ENCODE results near the gene SLC22A12. TPM values are rescaled to one million over a fixed set of nuclear protein-coding genes. Genes with fewer than 3 reads are reported as not detected.
"Not testable (repeated sequence)": the region's sequence is repeated elsewhere in the genome, so short reads cannot be mapped to it uniquely, and the experiment has no call there.

Gene SLC22A12
- not detected for total RNA-seq

DNA sequence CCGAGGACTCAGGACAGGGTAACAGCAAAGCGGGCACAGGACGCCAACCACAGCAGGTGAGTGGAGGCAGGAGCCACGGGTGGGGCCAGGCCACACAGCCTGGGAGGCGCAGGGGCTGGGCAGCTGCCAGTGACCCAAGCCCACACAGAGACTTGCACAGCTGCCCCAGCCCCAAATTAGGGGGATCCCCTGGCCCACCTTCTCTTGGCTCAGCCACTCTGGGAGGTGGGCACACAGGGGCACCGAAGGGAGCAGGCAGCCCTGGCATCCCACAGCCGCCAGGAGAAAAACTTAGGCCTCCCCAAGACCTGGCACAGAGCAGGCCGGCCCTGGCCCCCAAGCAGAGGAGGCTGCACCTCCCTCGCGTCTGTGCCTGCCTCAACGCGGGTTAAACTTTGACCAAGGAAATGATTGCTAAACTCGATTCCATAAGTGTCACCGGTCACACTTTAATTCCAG lies at the start of gene SLC22A12:
TSS of gene SLC22A12 (plus strand) at position 458 of the 459 bp plus-strand sequence. CDS start 337 bp downstream, outside the sequence.
- DNase-seq: no peak

- DNase-seq: peak; percentile 27
Measured at GRCh38 chr11:64542172-64543125, 48.6 kb upstream of the SLC22A12 start.

DNA sequence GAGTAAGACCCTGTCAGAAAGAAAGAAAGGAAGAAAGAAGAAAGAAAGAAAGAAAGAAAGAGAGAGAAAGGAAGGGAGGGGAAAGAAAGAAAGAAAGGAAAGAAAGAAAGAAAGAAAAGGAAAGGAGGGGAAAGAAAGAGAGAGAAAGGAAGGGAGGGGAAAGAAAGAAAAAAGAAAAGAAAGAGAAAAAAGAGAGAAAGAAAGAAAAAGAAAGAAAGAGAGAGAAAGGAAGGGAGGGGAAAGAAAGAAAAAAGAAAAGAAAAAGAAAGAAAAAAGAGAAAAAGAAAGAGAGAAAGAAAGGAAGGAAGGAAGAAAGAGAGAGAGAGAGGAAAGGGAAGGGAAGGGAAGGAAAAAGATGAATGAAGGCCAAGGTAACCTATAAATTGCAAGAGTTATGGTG lies 47.2 kb upstream of the SLC22A12 start:
- no peak for DNase-seq

- DNase-seq: no peak
Measured at GRCh38 chr11:64544616-64545296, 46.3 kb upstream of the SLC22A12 start.

DNA sequence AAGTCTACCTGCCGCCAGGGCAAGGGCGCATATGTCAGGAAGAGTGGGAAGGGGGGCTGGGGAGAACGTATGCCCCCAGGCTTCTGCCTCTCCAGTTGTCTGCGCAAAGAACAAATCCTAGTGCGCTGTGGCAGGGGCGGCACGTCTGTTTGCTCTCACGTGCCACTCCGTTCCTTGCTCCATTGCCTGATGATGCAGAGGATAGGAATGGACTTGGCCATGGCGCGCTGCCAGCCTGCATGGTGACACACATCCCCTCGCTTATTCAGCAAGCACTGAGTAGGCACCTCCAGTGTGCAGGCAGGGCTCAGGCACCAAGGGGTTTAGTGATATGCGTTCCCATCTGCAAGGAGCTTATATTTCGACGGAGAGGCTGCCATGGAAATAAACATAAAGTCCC lies 45.4 kb upstream of the SLC22A12 start:
- DNase-seq: no peak

- no peak for DNase-seq
Measured at GRCh38 chr11:64546176-64546575, 44.8 kb upstream of the SLC22A12 start.

DNA sequence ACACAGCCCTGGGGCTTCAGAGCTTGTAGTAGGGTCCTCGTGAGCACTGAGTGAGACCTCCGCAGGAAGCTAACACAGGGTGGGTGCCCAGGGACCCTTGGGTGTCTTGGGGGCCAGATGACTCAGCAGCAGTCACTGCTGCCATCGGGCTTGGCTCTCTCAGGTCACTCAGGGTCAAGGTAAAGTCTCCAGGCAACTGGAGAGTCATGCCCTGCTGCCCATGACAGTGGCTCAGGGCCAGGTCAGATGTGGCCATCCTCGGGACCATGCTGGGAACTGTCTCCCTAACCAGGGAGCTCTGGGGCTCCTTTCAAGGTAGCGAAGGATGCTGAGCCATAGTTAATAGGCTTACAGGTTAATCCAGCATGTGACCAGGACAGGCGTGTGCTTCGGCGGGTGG lies 44.4 kb upstream of the SLC22A12 start:
- no peak for DNase-seq

DNA sequence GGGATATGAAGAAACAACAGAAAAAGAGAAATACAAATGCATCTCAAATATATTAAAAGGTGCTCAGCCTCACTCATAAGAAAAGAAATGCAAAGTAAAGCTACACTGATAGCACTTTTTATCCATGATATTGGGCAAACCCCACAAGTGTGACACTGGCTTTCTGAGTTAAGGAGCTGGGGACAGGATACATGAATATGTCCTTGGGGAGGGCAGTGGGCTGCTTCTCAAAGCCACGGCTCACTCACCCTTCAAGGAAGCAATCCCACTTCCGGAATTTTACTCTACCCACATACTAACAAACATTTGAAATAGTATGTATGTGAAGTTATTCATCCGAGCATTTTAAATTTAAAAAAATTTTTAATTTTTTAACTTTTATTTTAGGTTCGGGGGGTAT lies 41.1 kb upstream of the SLC22A12 start:
- no peak for DNase-seq

- DNase-seq: peak; percentile 74
Measured at GRCh38 chr11:64553554-64554201, 37.3 kb upstream of the SLC22A12 start.

GRCh38 chr11:64556044-64556720 lies 34.8 kb upstream of the SLC22A12 start:
- DNase-seq: no peak

- DNase-seq: no peak
Measured at GRCh38 chr11:64556721-64557250, 34.2 kb upstream of the SLC22A12 start.

GRCh38 chr11:64558065-64558745 lies 32.8 kb upstream of the SLC22A12 start:
- no peak for DNase-seq

DNA sequence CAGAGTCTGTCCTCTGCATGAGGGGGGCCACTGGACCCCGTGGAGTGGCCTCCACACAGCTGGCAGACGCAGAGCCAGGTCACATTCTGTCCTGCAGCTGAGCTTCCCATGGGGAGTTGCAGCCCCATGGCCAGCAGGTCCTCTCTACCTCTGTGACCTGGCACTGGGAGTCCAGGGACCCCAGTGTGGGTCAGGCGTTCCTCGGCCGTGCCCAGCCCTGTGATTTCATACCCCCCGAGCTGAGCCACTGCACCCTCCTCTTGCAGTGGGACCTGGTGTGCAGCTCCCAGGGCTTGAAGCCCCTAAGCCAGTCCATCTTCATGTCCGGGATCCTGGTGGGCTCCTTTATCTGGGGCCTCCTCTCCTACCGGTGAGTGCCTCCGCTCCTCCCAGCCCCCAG lies 32.2 kb upstream of the SLC22A12 start:
- no peak for DNase-seq

DNA sequence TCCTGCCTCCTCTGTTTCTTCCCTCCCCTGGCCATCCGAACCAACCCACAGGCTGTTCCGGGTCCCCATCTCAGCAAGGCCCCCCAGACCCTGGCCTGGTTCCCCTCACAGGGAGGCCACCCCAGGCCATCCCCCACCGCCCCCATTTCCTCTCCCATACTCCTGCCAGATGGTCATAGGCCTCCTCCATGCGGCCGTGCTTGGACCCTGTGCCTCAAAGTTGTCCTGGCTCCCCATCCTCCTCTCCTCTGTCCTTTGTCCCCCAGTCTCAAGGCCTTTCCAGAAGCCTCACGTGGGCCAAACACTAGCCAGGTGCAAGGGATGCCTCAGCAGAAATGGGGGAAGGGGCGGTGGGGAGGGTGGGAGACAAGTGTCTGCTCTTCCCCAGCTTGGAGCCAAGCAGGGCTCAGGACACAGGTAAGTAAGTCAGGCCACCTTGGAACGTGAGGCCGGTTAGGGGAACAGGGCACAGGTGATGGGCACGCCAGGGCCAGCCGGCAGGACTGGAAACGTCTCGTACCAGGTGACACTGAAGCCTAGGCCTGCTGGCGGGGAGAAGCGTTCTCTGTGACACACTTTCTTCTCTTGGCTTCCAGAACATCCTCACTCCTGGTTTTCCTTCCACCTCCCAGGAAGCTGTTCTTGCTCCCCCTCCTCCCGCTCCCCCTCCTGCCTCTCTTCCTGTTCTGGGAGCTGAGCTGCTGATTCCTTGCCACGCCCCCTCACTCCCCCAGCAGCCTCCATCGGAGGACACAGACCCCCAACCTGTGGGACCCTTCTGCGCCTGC lies 31.5 kb upstream of the SLC22A12 start:
- DNase-seq: peak; percentile 31

DNA sequence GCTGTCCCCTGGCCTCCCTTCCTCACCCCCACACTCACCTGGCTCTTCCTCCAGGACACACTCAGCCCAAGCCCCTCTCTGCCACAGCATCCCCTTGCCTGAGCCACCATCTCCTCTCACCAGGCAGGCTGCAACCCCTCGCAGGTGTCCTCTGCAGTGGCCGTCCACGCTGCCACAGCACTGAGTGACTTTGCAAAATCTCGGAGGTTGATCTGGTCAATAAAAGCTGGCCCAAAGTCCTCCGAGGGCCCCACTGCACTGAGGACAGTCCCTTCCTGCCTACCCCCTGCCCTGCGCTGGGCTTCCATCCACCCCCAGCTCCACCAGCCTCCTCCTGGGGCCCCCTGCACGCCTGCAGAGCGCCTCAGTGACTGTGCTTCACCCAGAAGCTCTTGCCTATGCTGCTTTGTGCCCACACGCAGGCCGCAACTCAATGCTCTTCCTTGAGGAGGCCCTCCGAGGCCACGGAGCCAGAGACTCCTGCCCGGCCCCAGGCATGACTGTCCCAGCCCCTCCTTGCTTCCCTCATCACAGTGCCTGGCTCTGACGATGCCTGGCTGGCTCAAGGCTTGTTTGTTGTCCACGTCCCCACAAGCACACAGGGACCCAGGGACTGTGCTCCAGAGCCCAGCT lies 30.8 kb upstream of the SLC22A12 start:
- DNase-seq: no peak

GRCh38 chr11:64560941-64561340 lies 30.1 kb upstream of the SLC22A12 start:
- no peak for DNase-seq

DNA sequence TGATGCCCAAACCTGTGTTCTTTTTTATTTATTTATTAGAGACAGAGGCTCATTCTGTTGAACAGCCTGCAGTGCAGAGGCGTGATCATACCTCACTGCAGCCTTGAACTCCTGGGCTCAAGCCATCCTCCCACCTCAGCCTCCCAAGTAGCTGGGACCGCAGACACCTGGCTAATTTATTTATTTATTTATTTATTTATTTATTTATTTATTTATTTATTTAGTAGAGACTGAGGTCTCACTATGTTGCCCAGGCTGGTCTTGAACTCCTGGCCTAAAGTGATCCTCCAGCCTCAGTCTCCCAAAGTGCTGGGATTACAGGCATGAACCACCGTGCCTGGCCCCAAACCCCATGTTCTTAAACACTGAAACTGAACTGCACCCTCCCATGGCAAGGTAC lies 29.6 kb upstream of the SLC22A12 start:
- not testable (repeated sequence) for DNase-seq

- DNase-seq: no peak
Measured at GRCh38 chr11:64561984-64562722, 28.9 kb upstream of the SLC22A12 start.

- no peak for DNase-seq
Measured at GRCh38 chr11:64562723-64563351, 28.2 kb upstream of the SLC22A12 start.

All from tongue (tissue), 2 donors.